Measurements from ENCODE around the gene ALCAM.

Gene ALCAM

DNA sequence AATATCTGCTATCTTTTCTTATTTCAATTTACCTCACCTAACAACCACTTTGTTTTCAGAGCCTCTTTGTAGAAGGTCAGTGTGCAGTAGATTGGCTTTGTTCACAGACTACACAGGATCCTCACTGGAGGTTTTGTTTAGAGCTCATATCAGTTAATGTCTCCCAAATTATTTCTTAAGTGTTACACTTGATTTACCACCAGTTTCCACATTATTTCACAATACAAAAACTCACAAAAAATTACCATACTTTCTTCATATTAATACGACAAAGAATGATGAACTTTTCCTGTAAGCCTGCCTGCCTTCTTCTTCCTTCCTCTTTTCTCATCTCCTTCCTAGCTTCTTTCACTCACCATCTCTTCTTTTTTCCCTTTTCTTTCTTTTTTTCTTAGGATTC, 133.3 kb downstream of the ALCAM start:
- Histone ChIP-seq H3K9me3 (ENCODE audit: low read depth, low read length) (peaks cover 2% of the 10 kb centered on the region; the same call in 1 of the 2 replicates), H3K4me3 (no peak overlapping the region), H3K36me3 (ENCODE audit: insufficient read depth, low read length) (no peaks in the 10 kb centered on the region; the same call in 1 of the 2 replicates), H3K27ac (no peak overlapping the region), H3K9ac (ENCODE audit: insufficient read length) (no peak overlapping the region)
- DNase-seq (ENCODE audit: low read depth, low spot score), result no peak
- no peak for TF ChIP-seq POLR2AphosphoS5 (IDR thresholded peaks at IDR 0.05; ENCODE audit: borderline replicate concordance, low read depth, low read length)
- no peak for TF ChIP-seq EZH2 (IDR thresholded peaks at IDR 0.05)
- TF ChIP-seq FOXP2 (optimal IDR thresholded peaks at IDR 0.05; ENCODE audit: control extremely low read depth, extremely low read length, insufficient read depth), result no peak

DNA sequence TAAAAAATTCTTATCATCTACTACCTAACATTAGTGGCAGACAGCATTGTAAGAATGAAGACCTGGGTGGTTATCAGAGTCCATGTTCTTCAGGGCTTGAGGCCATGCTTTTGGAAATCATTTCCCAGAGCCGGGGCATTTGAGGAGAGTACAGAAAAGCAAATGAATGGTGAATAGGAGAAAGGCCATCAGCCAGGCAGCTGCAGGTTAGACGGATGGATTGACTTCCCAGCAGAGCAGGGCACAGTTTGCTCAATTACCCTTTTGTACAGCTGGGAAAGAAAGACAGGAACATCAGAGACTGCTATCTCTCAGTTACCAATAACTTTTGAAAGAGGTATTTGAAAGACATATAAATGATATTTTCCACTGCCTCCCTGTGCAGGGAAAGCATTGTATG, 135.6 kb downstream of the ALCAM start:
- TF ChIP-seq POLR2AphosphoS5 (IDR thresholded peaks at IDR 0.05; ENCODE audit: borderline replicate concordance, low read depth, low read length) (no peak), EZH2 (IDR thresholded peaks at IDR 0.05) (no peak), FOXP2 (optimal IDR thresholded peaks at IDR 0.05; ENCODE audit: control extremely low read depth, extremely low read length, insufficient read depth) (no peak)
- Histone ChIP-seq H3K9ac (ENCODE audit: insufficient read length) (no peak overlapping the region), H3K36me3 (ENCODE audit: insufficient read depth, low read length) (no peaks in the 10 kb centered on the region; the same call in 1 of the 2 replicates), H3K9me3 (ENCODE audit: low read depth, low read length) (no peaks in the 10 kb centered on the region), H3K27ac (no peak overlapping the region), H3K4me3 (no peak overlapping the region)
- no peak for DNase-seq (ENCODE audit: low read depth, low spot score)

DNA sequence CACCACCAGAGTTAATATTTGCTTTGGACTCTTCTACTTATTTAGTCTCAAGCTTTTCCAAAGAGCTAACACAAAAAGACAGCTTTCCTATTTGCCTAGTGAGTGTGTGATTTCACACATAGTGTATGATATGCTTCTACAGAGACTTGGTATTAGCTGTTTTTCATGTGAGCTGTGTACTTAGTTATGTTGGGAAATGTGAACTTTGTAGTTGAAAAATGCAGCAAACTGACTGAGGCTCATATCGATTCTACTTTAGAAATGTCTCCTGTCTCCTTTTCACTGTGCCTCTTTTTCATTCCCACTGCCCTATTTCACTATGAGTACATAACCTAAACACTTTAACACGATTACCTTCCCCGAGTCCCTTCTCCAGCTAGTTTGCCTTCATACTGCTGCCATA, 136.5 kb downstream of the ALCAM start:
- Histone ChIP-seq H3K9me3 (ENCODE audit: low read depth, low read length) (no peaks in the 10 kb centered on the region), H3K36me3 (ENCODE audit: insufficient read depth, low read length) (no peaks in the 10 kb centered on the region; the same call in 1 of the 2 replicates), H3K9ac (ENCODE audit: insufficient read length) (no peak overlapping the region), H3K27ac (no peak overlapping the region), H3K4me3 (no peak overlapping the region)
- no peak for DNase-seq (ENCODE audit: low read depth, low spot score)
- TF ChIP-seq POLR2AphosphoS5 (IDR thresholded peaks at IDR 0.05; ENCODE audit: borderline replicate concordance, low read depth, low read length) (no peak), EZH2 (IDR thresholded peaks at IDR 0.05) (no peak), FOXP2 (optimal IDR thresholded peaks at IDR 0.05; ENCODE audit: control extremely low read depth, extremely low read length, insufficient read depth) (no peak)

DNA sequence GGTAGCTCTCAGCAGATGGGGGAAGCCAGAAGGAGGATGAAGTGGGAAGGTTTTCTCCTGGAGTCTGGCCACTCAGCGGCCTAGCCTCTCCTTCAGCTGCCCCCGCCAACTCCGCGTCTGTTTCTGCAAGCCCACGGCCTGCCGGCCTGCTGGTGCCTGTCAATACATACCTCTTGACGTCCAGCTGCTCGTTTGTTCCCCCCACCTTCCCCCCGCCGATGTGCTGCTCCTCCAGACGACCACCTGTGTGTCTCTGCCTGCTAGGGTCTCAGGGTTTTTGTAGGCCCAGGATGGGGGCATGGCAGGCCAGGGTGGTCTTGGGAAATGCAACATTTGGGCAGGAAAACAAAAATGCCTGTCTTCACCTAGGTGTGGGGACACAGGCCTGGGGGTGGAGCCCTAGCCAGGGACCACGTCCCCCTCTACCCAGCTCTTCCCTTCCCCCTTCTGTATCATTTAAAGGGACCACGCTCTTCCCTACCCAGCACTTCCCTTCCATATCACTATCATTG, 137.8 kb downstream of the ALCAM start:
- Histone ChIP-seq H3K27ac (no peak overlapping the region), H3K36me3 (ENCODE audit: insufficient read depth, low read length) (no peaks in the 10 kb centered on the region), H3K9me3 (ENCODE audit: low read depth, low read length) (no peaks in the 10 kb centered on the region), H3K4me3 (no peak overlapping the region), H3K9ac (ENCODE audit: insufficient read length) (no peak overlapping the region)
- no peak for DNase-seq (ENCODE audit: low read depth, low spot score)
- TF ChIP-seq POLR2AphosphoS5 (IDR thresholded peaks at IDR 0.05; ENCODE audit: borderline replicate concordance, low read depth, low read length) (no peak), EZH2 (IDR thresholded peaks at IDR 0.05) (no peak), FOXP2 (optimal IDR thresholded peaks at IDR 0.05; ENCODE audit: control extremely low read depth, extremely low read length, insufficient read depth) (no peak)

DNA sequence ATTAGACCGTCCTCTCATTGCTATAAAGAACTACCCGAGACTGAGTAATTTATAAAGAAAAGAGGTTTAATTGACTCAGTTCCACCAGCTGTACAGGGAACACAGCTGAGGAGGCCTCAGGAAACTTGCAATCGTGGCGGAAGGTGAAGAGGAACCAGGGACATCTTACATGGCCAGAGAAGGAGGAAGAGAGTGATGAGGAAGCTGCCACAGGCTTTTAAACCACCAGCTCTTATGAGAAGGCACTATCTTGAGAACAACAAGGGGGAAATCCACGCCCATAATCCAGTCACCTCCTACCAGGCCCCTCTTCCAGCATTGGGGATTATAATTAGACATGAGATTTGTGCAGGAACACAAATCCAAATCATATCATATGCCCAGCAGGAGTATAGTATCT, 138.5 kb downstream of the ALCAM start:
- Histone ChIP-seq H3K27ac (no peak overlapping the region), H3K4me3 (no peak overlapping the region), H3K9ac (ENCODE audit: insufficient read length) (no peak overlapping the region), H3K36me3 (ENCODE audit: insufficient read depth, low read length) (no peaks in the 10 kb centered on the region), H3K9me3 (ENCODE audit: low read depth, low read length) (no peaks in the 10 kb centered on the region)
- TF ChIP-seq FOXP2 (optimal IDR thresholded peaks at IDR 0.05; ENCODE audit: control extremely low read depth, extremely low read length, insufficient read depth) (no peak), EZH2 (IDR thresholded peaks at IDR 0.05) (no peak), POLR2AphosphoS5 (IDR thresholded peaks at IDR 0.05; ENCODE audit: borderline replicate concordance, low read depth, low read length) (no peak)
- no peak for DNase-seq (ENCODE audit: low read depth, low spot score)

DNA sequence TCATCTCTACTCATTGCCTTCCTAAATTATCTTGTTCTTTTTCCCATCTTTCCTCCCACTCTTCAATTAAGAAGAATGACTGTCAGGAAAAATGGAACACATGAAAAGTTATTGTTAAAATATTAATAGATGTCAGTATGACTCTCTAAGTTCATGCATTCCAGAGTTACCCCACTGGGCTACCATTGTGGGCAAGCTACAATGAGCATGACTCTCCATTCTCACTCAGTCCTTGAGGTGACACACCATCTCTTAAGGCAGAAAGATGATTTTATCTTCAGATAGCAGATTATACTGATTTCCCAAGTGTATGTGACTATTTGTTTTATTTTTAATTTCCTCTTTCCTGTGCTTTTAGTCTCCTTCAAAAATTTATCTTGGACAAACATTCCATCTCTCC, 144.3 kb downstream of the ALCAM start:
- Histone ChIP-seq H3K9me3 (ENCODE audit: low read depth, low read length) (no peaks in the 10 kb centered on the region), H3K4me3 (no peak overlapping the region), H3K27ac (no peak overlapping the region), H3K36me3 (ENCODE audit: insufficient read depth, low read length) (no peaks in the 10 kb centered on the region), H3K9ac (ENCODE audit: insufficient read length) (no peak overlapping the region)
- DNase-seq (ENCODE audit: low read depth, low spot score), result no peak
- TF ChIP-seq EZH2 (IDR thresholded peaks at IDR 0.05), result no peak
- TF ChIP-seq POLR2AphosphoS5 (IDR thresholded peaks at IDR 0.05; ENCODE audit: borderline replicate concordance, low read depth, low read length), result no peak
- no peak for TF ChIP-seq FOXP2 (optimal IDR thresholded peaks at IDR 0.05; ENCODE audit: control extremely low read depth, extremely low read length, insufficient read depth)

DNA sequence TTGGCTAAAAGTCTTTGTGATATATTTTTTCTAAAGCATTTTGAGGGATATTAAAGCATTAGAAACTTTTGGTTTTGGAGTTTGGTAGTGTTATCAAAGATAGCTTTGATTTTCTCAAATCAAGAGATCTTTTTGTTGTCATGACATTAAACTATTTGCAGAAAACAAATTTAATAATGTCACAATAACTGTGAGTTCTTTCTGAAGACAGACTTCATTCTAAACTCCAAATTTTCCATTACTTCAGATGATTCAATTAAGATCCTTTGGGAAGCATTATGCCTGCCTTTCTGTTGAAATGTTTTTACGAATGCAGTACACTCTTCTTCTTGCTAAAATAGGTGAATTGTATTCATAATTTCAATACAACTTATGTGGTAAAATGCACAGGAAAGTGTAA, 145.4 kb downstream of the ALCAM start:
- no peak for DNase-seq (ENCODE audit: low read depth, low spot score)
- H3K4me3 ChIP-seq, result no peak overlapping the region
- H3K9me3 ChIP-seq (ENCODE audit: low read depth, low read length), result no peaks in the 10 kb centered on the region

DNA sequence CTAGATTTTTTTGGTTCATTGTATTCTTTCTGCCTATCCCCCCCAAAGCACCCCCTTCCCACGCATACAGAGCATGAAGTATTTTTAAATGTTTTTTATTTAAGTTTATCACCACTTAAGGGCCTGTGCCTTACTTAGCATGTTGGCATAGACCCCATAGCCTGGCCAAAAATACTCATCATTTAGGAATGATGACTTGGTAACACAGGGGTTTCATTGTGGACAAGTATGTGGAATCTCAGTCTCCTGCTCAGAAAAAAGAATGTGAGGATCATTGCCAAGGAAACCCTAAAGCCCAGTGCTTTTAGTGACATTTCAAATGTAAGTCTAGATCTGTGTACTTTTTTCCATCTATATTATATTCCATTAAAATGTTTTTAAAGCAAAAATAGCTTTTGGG, 146.3 kb downstream of the ALCAM start:
- Histone ChIP-seq H3K9ac (ENCODE audit: insufficient read length) (no peak overlapping the region), H3K27ac (no peak overlapping the region), H3K36me3 (ENCODE audit: insufficient read depth, low read length) (no peaks in the 10 kb centered on the region), H3K4me3 (no peak overlapping the region), H3K9me3 (ENCODE audit: low read depth, low read length) (no peaks in the 10 kb centered on the region)
- no peak for DNase-seq (ENCODE audit: low read depth, low spot score)
- no peak for TF ChIP-seq POLR2AphosphoS5 (IDR thresholded peaks at IDR 0.05; ENCODE audit: borderline replicate concordance, low read depth, low read length)
- TF ChIP-seq FOXP2 (optimal IDR thresholded peaks at IDR 0.05; ENCODE audit: control extremely low read depth, extremely low read length, insufficient read depth), result no peak
- no peak for TF ChIP-seq EZH2 (IDR thresholded peaks at IDR 0.05)

More for the DNA sequence above, 145.4 kb downstream of the ALCAM start:
- Histone ChIP-seq H3K27ac (no peak overlapping the region), H3K36me3 (ENCODE audit: insufficient read depth, low read length) (no peaks in the 10 kb centered on the region), H3K9ac (ENCODE audit: insufficient read length) (no peak overlapping the region)
- TF ChIP-seq FOXP2 (optimal IDR thresholded peaks at IDR 0.05; ENCODE audit: control extremely low read depth, extremely low read length, insufficient read depth), result no peak
- TF ChIP-seq EZH2 (IDR thresholded peaks at IDR 0.05), result no peak
- TF ChIP-seq POLR2AphosphoS5 (IDR thresholded peaks at IDR 0.05; ENCODE audit: borderline replicate concordance, low read depth, low read length), result no peak

DNA sequence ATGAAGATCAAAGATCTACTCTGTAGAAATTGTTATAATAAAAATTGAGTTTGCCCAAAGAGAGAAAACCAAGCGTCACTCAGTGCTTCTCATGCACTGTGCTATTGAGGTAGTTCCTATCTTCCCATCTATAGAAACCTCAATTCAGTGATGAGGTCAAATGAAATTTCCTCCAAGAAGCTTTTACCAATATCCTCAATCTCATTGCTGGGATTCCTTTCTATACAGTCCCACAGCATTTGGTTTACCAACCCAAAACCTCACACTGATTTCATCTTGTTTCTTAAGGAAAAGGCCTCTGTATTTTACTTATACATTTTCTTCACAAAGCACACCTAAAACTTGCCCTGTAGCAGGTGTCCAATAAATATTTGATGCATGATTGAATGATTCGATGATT, 147.2 kb downstream of the ALCAM start:
- H3K27ac ChIP-seq, result no peak overlapping the region
- H3K9ac ChIP-seq (ENCODE audit: insufficient read length), result no peak overlapping the region
- no peak overlapping the region for H3K4me3 ChIP-seq
- no peaks in the 10 kb centered on the region for H3K36me3 ChIP-seq (ENCODE audit: insufficient read depth, low read length)
- TF ChIP-seq POLR2AphosphoS5 (IDR thresholded peaks at IDR 0.05; ENCODE audit: borderline replicate concordance, low read depth, low read length) (no peak), FOXP2 (optimal IDR thresholded peaks at IDR 0.05; ENCODE audit: control extremely low read depth, extremely low read length, insufficient read depth) (no peak), EZH2 (IDR thresholded peaks at IDR 0.05) (no peak)
- no peaks in the 10 kb centered on the region for H3K9me3 ChIP-seq (ENCODE audit: low read depth, low read length)
- DNase-seq (ENCODE audit: low read depth, low spot score), result no peak

Measured in SK-N-MC (cell line).